HepG2 (cell line): ENCODE measurements around the gene NIPSNAP3A. TPM values are rescaled to one million over a fixed set of nuclear protein-coding genes. Genes with fewer than 3 reads are reported as not detected.

Experiments
- ATAC-seq: fragments of 200-7000 bp; cut with Tn5 transposase; 3 replicates; pipeline ENCODE4 v1.9.1; 2020; ENCODE audit warnings: mild to moderate bottlenecking, moderate library complexity
- BruUV-seq: library from RNA; stranded (reverse); fragments of 400-500 nt; replicated peaks from 2 replicates; lab custom pipeline; 2021; lab: Mats Ljungman, UMichigan
- CTCF ChIA-PET: fragments of 300-600 bp; formaldehyde crosslinking; extraction: SDS; loops from one replicate; lab custom pipeline; 2021; ENCODE audit warnings: low total read pairs, inconsistent platforms, low intra/inter-chr PET ratio; lab: Yijun Ruan, JAX
- POLR2A ChIA-PET: fragments of 350-600 bp; sonication (Branson Sonifier 250); formaldehyde crosslinking; loops from one replicate; lab custom pipeline; 2020; ENCODE audit warnings: antibody characterized with exemption, inconsistent platforms; lab: Yijun Ruan, JAX
- DNase-seq: peaks from one replicate; pipeline ENCODE4 v3.0.0-alpha.2; 2015; ENCODE audit warnings: low spot score
- FAIRE-seq: peaks from 3 replicates; lab custom pipeline; 2011; peaks lifted over from hg19 to GRCh38; lab: Jason Lieb, UNC
- H2AFZ ChIP-seq: one replicate; pipeline ENCODE4 v1.6.1; 2011; ENCODE audit warnings: low read length, inconsistent platforms
- H3K27ac ChIP-seq: fragments of 300-600 bp; 3 replicates; pipeline ENCODE4 v1.8.0; 2011; ENCODE audit warnings: mixed run types, mild to moderate bottlenecking, mixed read lengths, low read length, inconsistent platforms; ENCODE audit not compliant: insufficient read depth; ENCODE audit errors: extremely low read length
- H3K27me3 ChIP-seq, 2 experiments: fragments of 200-600 bp in 1 of 2; 2 replicates in 1 of 2; 3 replicates in 1 of 2; pipeline versions ENCODE4 v1.6.0 to v1.8.0; 2011; ENCODE audit warnings: low read length in 2 of 2, mild to moderate bottlenecking in 2 of 2, moderate library complexity in 2 of 2, inconsistent platforms in 1 of 2; ENCODE audit not compliant: insufficient read depth in 2 of 2, control insufficient read depth in 1 of 2
- H3K36me3 ChIP-seq, 2 experiments: fragments of 200-600 bp in 1 of 2; replicated peaks in 1 of 2; 2 replicates in 1 of 2; 3 replicates in 1 of 2; pipeline versions ENCODE4 v1.5.1 to v1.8.0; 2011; ENCODE audit warnings: low read length in 2 of 2, inconsistent platforms in 1 of 2; ENCODE audit not compliant: insufficient read depth in 2 of 2, control insufficient read depth in 1 of 2
- H3K4me1 ChIP-seq: 2 replicates; pipeline ENCODE4 v1.5.1; 2012; ENCODE audit warnings: low read length, inconsistent platforms; ENCODE audit not compliant: insufficient read depth
- H3K4me2 ChIP-seq: 2 replicates; pipeline ENCODE4 v1.6.0; 2011; ENCODE audit warnings: low read depth, low read length, inconsistent platforms
- H3K4me3 ChIP-seq, 3 experiments: fragments of 200-600 bp in 1 of 3; sonication (generic), shearing (Covaris generic) in 1 of 3; replicated peaks in 1 of 3; 2 replicates each; pipeline ENCODE4 v1.5.1; 2011 to 2016; ENCODE audit warnings: low read length in 3 of 3, inconsistent platforms in 2 of 3, low read depth in 2 of 3, mild to moderate bottlenecking in 2 of 3, control low read depth in 1 of 3, mixed read lengths in 1 of 3; ENCODE audit not compliant: insufficient read depth in 1 of 3
- H3K79me2 ChIP-seq: one replicate; pipeline ENCODE4 v1.6.1; 2011; ENCODE audit warnings: low read length, inconsistent platforms; ENCODE audit not compliant: insufficient read depth
- H3K9ac ChIP-seq: 2 replicates; pipeline ENCODE4 v1.6.0; 2011; ENCODE audit warnings: mild to moderate bottlenecking, low read depth, low read length, inconsistent platforms; ENCODE audit not compliant: insufficient read depth
- H3K9me3 ChIP-seq: 2 replicates; pipeline ENCODE4 v1.5.1; 2012; ENCODE audit warnings: mild to moderate bottlenecking, low read length
- H4K20me1 ChIP-seq: 2 replicates; pipeline ENCODE4 v1.6.0; 2011; ENCODE audit warnings: inconsistent platforms, mild to moderate bottlenecking, low read length, moderate library complexity; ENCODE audit not compliant: insufficient read depth
- ARNT2 ChIP-seq: sonication (generic); formaldehyde crosslinking; IDR thresholded peaks from 2 replicates; pipeline ENCODE4 v1.8.0; 2022; ENCODE audit warnings: mild to moderate bottlenecking, low read depth, missing genetic modification reagents, moderate library complexity
- HINFP ChIP-seq: sonication (generic); formaldehyde crosslinking; IDR thresholded peaks from 2 replicates; pipeline ENCODE4 v1.4.0; 2020; ENCODE audit warnings: low read depth, mild to moderate bottlenecking, missing genetic modification reagents
- IRF2 ChIP-seq: IDR thresholded peaks from 2 replicates; pipeline ENCODE4 v1.6.1; 2018; ENCODE audit warnings: missing genetic modification reagents, missing compliant biosample characterization
- RNF219 ChIP-seq: sonication (generic); formaldehyde crosslinking; IDR thresholded peaks from 2 replicates; pipeline ENCODE4 v1.5.0; 2020; ENCODE audit warnings: mild to moderate bottlenecking, missing genetic modification reagents
- ZNF430 ChIP-seq: sonication (generic); formaldehyde crosslinking; IDR thresholded peaks from 2 replicates; pipeline ENCODE4 v1.9.0; 2021; ENCODE audit warnings: mild to moderate bottlenecking, missing genetic modification reagents
- WGBS: methylation state at CpG from one replicate; pipeline ENCODE4 v1.1.6; 2017; ENCODE audit warnings: low lambda C conversion rate; 5-methylcytosine and 5-hydroxymethylcytosine counted together
- in situ Hi-C: cut with HindIII; loops from 2 replicates; pipeline ENCODE4 v1.10.0; 2017; ENCODE audit warnings: low pct_unique_long_range_greater_than_20kb; ENCODE audit not compliant: extremely low pct_ligation_motif_present
- intact Hi-C: fragments of 100-400 bp; cut with micrococcal nuclease; formaldehyde crosslinking; loops from one replicate; pipeline ENCODE4 v1.10.0; 2022; ENCODE audit not compliant: unreplicated experiment
- polyA plus RNA-seq, 8 experiments: library from polyadenylated mRNA; depleted of rRNA in 3 of 8; stranded (reverse) in 7 of 8; unstranded in 1 of 8; fragments of >200 nt; fragmentation: Illumina TruSeq in 4 of 8; extraction: Trizol in 4 of 8; gene quantifications; 2 replicates each; pipeline versions ENCODE4 v1.2.1 to v1.2.3, GENCODE V29; 2011 to 2016; ENCODE audit warnings: low read depth in 4 of 8, missing spikeins in 1 of 8, mixed read lengths in 1 of 8; ENCODE audit not compliant: insufficient read depth in 1 of 8
- total RNA-seq, 5 experiments: library from RNA; depleted of rRNA; stranded (reverse); fragments of >200 nt; fragmentation: Illumina TruSeq; extraction: Trizol; gene quantifications; 2 replicates each; pipeline ENCODE4 v1.2.3, GENCODE V29; 2016; ENCODE audit warnings: low read depth in 1 of 5
- TF ChIP-seq, protein P1 (sequence below): sonication (generic); formaldehyde crosslinking; IDR thresholded peaks from 2 replicates; pipeline ENCODE4 v1.5.0; 2020; ENCODE audit warnings: mild to moderate bottlenecking, missing genetic modification reagents, moderate library complexity
- TF ChIP-seq, protein P2 (sequence below): sonication (generic); formaldehyde crosslinking; IDR thresholded peaks from 2 replicates; pipeline ENCODE4 v1.9.0; 2021; ENCODE audit warnings: mild to moderate bottlenecking, missing genetic modification reagents
- TF ChIP-seq, protein P3 (sequence below): sonication (generic); formaldehyde crosslinking; IDR thresholded peaks from 2 replicates; pipeline ENCODE4 v1.4.0; 2020; ENCODE audit warnings: missing genetic modification reagents

NIPSNAP3A gene
- total and polyA plus RNA-seq, 2 of the 13 experiments (the other 11 are each of a cell fraction or from before 2014, with no cell fraction given): 13.7 to 14.6 TPM

GRCh38 chr9:104746798-104747197 is 685 bp upstream of the NIPSNAP3A start (continued):
- TF ChIP-seq ZNF430 (CRISPR knock-in tag): no peak
- no peak for TF ChIP-seq ARNT2
- no peak for TF ChIP-seq RNF219

DNA sequence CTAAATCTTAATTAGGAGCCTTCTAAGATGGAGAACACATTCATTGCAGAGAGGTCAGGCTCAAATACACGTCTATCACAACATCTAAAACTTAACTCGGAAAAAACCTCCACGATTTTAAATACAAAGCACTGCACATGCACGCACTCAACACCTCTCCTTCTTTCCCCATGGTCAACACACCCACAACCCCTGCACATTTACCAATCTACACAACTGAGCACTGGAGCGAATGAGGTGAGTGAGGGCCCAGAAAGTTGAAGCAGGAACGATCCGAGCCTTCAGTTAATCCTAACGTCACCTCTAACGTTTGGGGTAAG is 278 bp upstream of the NIPSNAP3A start:
- ChIA-PET POLR2A (interaction anchor here (0.9 to 1.1 kb wide), 2 partner anchors 16 to 670 kb away, joined by 3 to 6 read pairs; partner anchors contain the start of gene NIPSNAP3B), CTCF (no interaction called here)
- DNase-seq (no peak), ATAC-seq (peak; percentile 63), FAIRE-seq (no peak)
- Histone ChIP-seq H3K36me3 (no peaks in the 10 kb centered on the region), H3K4me2 (peak overlapping the region; percentile 87), H4K20me1 (no peaks in the 10 kb centered on the region), H3K4me1 (peaks cover 19% of the 10 kb centered on the region), H3K27ac (peak overlapping the region; percentile 54), H2AFZ (peak overlapping the region; percentile 95), H3K9ac (peak overlapping the region; percentile 71), H3K9me3 (no peaks in the 10 kb centered on the region), H3K79me2 (no peaks in the 10 kb centered on the region), H3K4me3 (peak overlapping the region; percentile 71 to 90 (median 89)), H3K27me3 (no peaks in the 10 kb centered on the region)
- in situ Hi-C loops (no loop called here), intact Hi-C loops (loop anchor here (5.0 kb wide), 1 partner anchor 655 kb away; the partner anchor contains the start of gene SMC2)
- TSS peak; percentile 66 for BruUV-seq
- WGBS: 0% methylated on average over 9 of the region's 9 CpGs
- TF ChIP-seq, protein P1, sequence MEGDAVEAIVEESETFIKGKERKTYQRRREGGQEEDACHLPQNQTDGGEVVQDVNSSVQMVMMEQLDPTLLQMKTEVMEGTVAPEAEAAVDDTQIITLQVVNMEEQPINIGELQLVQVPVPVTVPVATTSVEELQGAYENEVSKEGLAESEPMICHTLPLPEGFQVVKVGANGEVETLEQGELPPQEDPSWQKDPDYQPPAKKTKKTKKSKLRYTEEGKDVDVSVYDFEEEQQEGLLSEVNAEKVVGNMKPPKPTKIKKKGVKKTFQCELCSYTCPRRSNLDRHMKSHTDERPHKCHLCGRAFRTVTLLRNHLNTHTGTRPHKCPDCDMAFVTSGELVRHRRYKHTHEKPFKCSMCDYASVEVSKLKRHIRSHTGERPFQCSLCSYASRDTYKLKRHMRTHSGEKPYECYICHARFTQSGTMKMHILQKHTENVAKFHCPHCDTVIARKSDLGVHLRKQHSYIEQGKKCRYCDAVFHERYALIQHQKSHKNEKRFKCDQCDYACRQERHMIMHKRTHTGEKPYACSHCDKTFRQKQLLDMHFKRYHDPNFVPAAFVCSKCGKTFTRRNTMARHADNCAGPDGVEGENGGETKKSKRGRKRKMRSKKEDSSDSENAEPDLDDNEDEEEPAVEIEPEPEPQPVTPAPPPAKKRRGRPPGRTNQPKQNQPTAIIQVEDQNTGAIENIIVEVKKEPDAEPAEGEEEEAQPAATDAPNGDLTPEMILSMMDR (CRISPR knock-in tag): 0 out of 2 replicates have a peak, but pooled peaks have one; percentile 2
- TF ChIP-seq HINFP (CRISPR knock-in tag): 0 out of 2 replicates have a peak, but pooled peaks have one; percentile 6
- 0 out of 2 replicates have a peak, but pooled peaks have one; percentile 14 for TF ChIP-seq IRF2 (CRISPR knock-in tag)
- TF ChIP-seq, protein P2, sequence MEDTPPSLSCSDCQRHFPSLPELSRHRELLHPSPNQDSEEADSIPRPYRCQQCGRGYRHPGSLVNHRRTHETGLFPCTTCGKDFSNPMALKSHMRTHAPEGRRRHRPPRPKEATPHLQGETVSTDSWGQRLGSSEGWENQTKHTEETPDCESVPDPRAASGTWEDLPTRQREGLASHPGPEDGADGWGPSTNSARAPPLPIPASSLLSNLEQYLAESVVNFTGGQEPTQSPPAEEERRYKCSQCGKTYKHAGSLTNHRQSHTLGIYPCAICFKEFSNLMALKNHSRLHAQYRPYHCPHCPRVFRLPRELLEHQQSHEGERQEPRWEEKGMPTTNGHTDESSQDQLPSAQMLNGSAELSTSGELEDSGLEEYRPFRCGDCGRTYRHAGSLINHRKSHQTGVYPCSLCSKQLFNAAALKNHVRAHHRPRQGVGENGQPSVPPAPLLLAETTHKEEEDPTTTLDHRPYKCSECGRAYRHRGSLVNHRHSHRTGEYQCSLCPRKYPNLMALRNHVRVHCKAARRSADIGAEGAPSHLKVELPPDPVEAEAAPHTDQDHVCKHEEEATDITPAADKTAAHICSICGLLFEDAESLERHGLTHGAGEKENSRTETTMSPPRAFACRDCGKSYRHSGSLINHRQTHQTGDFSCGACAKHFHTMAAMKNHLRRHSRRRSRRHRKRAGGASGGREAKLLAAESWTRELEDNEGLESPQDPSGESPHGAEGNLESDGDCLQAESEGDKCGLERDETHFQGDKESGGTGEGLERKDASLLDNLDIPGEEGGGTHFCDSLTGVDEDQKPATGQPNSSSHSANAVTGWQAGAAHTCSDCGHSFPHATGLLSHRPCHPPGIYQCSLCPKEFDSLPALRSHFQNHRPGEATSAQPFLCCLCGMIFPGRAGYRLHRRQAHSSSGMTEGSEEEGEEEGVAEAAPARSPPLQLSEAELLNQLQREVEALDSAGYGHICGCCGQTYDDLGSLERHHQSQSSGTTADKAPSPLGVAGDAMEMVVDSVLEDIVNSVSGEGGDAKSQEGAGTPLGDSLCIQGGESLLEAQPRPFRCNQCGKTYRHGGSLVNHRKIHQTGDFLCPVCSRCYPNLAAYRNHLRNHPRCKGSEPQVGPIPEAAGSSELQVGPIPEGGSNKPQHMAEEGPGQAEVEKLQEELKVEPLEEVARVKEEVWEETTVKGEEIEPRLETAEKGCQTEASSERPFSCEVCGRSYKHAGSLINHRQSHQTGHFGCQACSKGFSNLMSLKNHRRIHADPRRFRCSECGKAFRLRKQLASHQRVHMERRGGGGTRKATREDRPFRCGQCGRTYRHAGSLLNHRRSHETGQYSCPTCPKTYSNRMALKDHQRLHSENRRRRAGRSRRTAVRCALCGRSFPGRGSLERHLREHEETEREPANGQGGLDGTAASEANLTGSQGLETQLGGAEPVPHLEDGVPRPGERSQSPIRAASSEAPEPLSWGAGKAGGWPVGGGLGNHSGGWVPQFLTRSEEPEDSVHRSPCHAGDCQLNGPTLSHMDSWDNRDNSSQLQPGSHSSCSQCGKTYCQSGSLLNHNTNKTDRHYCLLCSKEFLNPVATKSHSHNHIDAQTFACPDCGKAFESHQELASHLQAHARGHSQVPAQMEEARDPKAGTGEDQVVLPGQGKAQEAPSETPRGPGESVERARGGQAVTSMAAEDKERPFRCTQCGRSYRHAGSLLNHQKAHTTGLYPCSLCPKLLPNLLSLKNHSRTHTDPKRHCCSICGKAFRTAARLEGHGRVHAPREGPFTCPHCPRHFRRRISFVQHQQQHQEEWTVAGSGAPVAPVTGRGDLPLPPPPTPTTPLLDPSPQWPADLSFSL: peak; percentile 73; the same call in 1 of the 2 replicates
- TF ChIP-seq, protein P3, sequence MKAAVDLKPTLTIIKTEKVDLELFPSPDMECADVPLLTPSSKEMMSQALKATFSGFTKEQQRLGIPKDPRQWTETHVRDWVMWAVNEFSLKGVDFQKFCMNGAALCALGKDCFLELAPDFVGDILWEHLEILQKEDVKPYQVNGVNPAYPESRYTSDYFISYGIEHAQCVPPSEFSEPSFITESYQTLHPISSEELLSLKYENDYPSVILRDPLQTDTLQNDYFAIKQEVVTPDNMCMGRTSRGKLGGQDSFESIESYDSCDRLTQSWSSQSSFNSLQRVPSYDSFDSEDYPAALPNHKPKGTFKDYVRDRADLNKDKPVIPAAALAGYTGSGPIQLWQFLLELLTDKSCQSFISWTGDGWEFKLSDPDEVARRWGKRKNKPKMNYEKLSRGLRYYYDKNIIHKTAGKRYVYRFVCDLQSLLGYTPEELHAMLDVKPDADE (CRISPR knock-in tag): no peak
